Activated T-cell treated with anti-CD3 and anti-CD28 coated beads, Interleukin-2, amount 50 U/mL, for 4 hours (primary cell): ENCODE results near the gene RALGPS2. TPM values are rescaled to one million over a fixed set of nuclear protein-coding genes. Genes with fewer than 3 reads are reported as not detected.
"Not testable (repeated sequence)": the region's sequence is repeated elsewhere in the genome, so short reads cannot be mapped to it uniquely, and the experiment has no call there.

Experiments
- ATAC-seq, 2 donors: fragments of 200-7000 bp; cut with Tn5 transposase; one replicate each; pipeline ENCODE4 v1.10.0; 2021
- DNase-seq: peaks from one replicate; pipeline ENCODE4 v3.0.0-alpha.2; 2020
- H3K27me3 Mint-ChIP-seq: one replicate; pipeline ENCODE4 v1.8.0; 2021; ENCODE audit warnings: low read depth, mixed read lengths
- H3K36me3 Mint-ChIP-seq: one replicate; pipeline ENCODE4 v1.8.0; 2022; ENCODE audit warnings: mixed read lengths; ENCODE audit not compliant: insufficient read depth
- H3K4me1 Mint-ChIP-seq: one replicate; pipeline ENCODE4 v1.8.0; 2021; ENCODE audit warnings: low read depth, mixed read lengths
- H3K4me3 Mint-ChIP-seq: one replicate; pipeline ENCODE4 v1.8.0; 2021; ENCODE audit warnings: mild to moderate bottlenecking, moderate library complexity, mixed read lengths
- H3K9me3 Mint-ChIP-seq: one replicate; pipeline ENCODE4 v1.8.0; 2021; ENCODE audit warnings: mixed read lengths
- total RNA-seq, 3 donors: library from RNA; stranded (reverse); gene quantifications; one replicate each; pipeline ENCODE4 v1.2.1, GENCODE V29; 2021

Gene RALGPS2
- total RNA-seq, 3 donors from 2014 or later: 1.1 to 2.2 (median 1.8) TPM

- Mint-ChIP-seq H3K4me1 (no peaks in the 10 kb centered on the region), H3K27me3 (no peaks in the 10 kb centered on the region), H3K36me3 (no peaks in the 10 kb centered on the region), H3K9me3 (no peaks in the 10 kb centered on the region), H3K4me3 (no peak overlapping the region)
- DNase-seq: no peak
- no peak for ATAC-seq
These were observed 119.4 kb downstream of the RALGPS2 start for GRCh38 chr1:178844436-178844835.

DNA sequence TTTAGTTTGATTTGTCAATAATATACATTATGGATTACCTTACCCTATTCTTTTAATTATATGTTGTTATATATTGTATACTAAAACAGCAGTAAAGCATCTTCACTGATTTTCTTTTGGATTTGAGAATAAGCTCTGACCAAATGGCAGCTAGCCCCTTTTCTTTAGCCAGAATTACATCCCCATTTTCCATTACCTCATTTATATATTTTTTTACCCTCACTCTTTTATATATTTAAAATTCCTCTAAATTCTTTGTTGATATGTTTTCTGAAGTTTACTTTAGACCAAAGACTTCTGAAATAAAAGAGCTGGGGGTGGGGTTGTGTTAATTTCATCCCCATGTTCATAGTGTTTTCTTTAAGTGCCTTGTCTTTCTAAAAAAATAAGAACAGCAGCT is 121.3 kb downstream of the RALGPS2 start:
- Mint-ChIP-seq H3K9me3 (no peaks in the 10 kb centered on the region), H3K36me3 (no peaks in the 10 kb centered on the region), H3K4me1 (no peaks in the 10 kb centered on the region), H3K27me3 (no peaks in the 10 kb centered on the region), H3K4me3 (no peak overlapping the region)
- DNase-seq (no peak), ATAC-seq (no peak)

DNA sequence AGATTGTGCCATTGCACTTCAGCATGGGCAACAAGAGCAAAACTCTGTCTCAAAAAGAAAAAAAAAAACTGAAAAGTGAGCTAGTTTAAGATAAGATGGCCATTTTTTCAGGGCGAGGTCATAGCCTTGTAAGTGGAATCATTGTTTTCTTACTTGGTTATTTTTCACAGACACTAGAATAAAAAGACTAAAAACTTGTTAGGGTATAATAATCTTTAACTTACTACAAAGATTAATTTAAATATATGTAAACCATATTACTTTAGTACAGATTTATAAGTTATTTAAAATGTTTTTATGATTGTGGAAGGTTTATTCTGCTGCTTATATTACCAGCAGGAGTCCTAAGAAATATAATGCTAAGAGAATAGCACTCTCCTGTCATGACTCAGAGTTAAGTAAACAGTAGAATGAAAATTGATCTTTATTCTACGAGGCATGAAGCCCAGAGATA is 122.4 kb downstream of the RALGPS2 start:
- ATAC-seq (no peak), DNase-seq (no peak)
- H3K4me3 Mint-ChIP-seq: no peak overlapping the region
- H3K36me3 Mint-ChIP-seq: no peaks in the 10 kb centered on the region
- no peaks in the 10 kb centered on the region for H3K27me3 Mint-ChIP-seq
- no peaks in the 10 kb centered on the region for H3K9me3 Mint-ChIP-seq
- no peaks in the 10 kb centered on the region for H3K4me1 Mint-ChIP-seq

DNA sequence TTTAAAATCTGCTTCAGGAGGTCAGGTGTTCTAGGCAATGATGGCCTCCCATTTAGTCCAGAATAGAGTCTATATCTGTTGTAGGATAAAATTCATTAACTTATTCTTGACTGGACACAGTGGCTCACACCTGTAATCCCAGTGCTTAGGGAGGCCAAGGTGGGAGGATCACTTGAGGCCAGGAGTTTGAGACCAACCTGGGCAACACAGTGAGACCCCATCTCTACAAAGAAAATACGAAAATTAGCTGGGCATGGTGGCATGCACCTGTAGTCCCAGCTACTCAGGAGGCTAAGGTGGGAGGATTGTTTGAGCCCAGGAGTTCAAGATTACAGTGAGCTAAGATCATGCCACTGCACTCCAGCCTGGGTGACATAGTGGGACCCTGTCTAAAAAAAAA is 122.9 kb downstream of the RALGPS2 start:
- not testable (repeated sequence) for H3K4me1 Mint-ChIP-seq, H3K27me3 Mint-ChIP-seq, H3K36me3 Mint-ChIP-seq, ATAC-seq, H3K9me3 Mint-ChIP-seq, H3K4me3 Mint-ChIP-seq, DNase-seq

DNA sequence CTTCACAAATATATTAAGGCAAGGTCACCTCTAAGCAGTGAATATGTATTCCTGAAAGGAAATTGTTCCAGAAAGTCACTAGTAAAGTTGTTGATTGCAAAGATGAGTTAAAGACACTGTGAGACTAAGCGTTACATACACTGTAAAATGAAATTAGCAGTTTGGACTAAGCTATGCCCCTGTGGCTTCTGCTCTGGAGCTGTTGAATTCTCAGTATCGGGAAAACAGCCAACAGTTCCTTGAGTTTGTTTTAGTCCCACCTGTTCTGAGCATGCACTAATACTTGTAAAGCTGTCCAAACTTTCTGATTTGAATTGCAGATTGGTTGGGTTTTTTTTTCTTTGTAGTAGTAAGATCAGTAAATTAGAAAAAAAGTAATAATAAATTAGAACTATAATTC is 124.9 kb downstream of the RALGPS2 start:
- DNase-seq (no peak), ATAC-seq (no peak)
- Mint-ChIP-seq H3K4me1 (no peaks in the 10 kb centered on the region), H3K36me3 (no peaks in the 10 kb centered on the region), H3K9me3 (no peaks in the 10 kb centered on the region), H3K4me3 (no peak overlapping the region), H3K27me3 (no peaks in the 10 kb centered on the region)

DNA sequence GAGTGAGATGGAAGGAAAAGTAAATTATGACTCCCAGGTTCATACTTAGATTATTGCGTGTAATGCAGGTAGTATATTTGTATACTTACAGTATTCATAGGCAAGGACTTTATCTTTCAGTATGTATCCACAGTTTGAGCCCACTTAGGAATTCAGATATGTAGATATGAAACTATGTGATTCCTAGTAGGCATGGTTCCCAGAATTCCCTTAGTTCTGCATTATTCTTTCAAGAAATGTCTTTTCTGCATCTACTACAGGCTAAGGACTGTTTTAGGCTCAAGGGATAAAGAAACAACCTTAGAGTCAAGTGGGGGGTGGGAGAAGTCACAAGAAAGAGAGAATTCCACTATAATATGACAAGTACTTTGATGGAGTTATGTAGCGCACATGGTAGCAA is 132.1 kb downstream of the RALGPS2 start:
- no peaks in the 10 kb centered on the region for H3K27me3 Mint-ChIP-seq
- H3K4me3 Mint-ChIP-seq: no peak overlapping the region
- H3K9me3 Mint-ChIP-seq: no peaks in the 10 kb centered on the region
- ATAC-seq: no peak
- H3K4me1 Mint-ChIP-seq: no peaks in the 10 kb centered on the region
- no peak for DNase-seq
- peaks cover 6% of the 10 kb centered on the region for H3K36me3 Mint-ChIP-seq

- Mint-ChIP-seq H3K9me3 (no peaks in the 10 kb centered on the region), H3K27me3 (no peaks in the 10 kb centered on the region), H3K36me3 (peaks cover 9% of the 10 kb centered on the region), H3K4me1 (peaks cover 2% of the 10 kb centered on the region), H3K4me3 (no peak overlapping the region)
- no peak for ATAC-seq
- DNase-seq: no peak
These were observed 137.4 kb downstream of the RALGPS2 start for GRCh38 chr1:178862416-178862815.

- Mint-ChIP-seq H3K27me3 (no peaks in the 10 kb centered on the region), H3K36me3 (peaks cover 9% of the 10 kb centered on the region)
- ATAC-seq: no peak
These were observed 137.8 kb downstream of the RALGPS2 start for GRCh38 chr1:178862864-178863263.

GRCh38 chr1:178864326-178864725 is 139.3 kb downstream of the RALGPS2 start:
- no peaks in the 10 kb centered on the region for H3K27me3 Mint-ChIP-seq
- peaks cover 6% of the 10 kb centered on the region for H3K4me1 Mint-ChIP-seq
- no peaks in the 10 kb centered on the region for H3K9me3 Mint-ChIP-seq
- ATAC-seq (peak; percentile 60 to 65), DNase-seq (no peak)
- peaks cover 7% of the 10 kb centered on the region for H3K36me3 Mint-ChIP-seq
- H3K4me3 Mint-ChIP-seq: no peak overlapping the region

More at GRCh38 chr1:178862864-178863263, 137.8 kb downstream of the RALGPS2 start:
- H3K4me1 Mint-ChIP-seq: peaks cover 6% of the 10 kb centered on the region
- H3K4me3 Mint-ChIP-seq: no peak overlapping the region
- no peaks in the 10 kb centered on the region for H3K9me3 Mint-ChIP-seq
- DNase-seq: no peak

DNA sequence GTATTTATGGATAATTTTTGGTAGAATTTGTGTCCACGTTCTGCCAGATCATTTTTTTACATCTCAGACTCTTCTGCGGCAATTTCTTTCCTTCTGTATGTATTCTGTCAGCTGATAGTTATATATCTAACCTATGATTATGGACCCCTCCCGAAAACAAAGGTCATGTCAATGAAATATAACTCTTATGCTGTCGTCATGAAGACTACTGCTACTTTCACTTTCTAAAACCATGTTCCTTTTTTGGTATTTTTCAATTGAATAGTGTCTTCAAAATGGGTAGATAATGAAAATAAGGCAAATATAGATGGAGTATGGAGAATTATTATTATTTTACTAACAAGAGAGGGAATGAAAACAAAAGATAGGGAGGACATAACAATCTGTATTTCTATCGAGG is 142.6 kb downstream of the RALGPS2 start:
- DNase-seq: no peak
- H3K27me3 Mint-ChIP-seq: no peaks in the 10 kb centered on the region

GRCh38 chr1:178868706-178869105 is 143.7 kb downstream of the RALGPS2 start:
- ATAC-seq (no peak), DNase-seq (no peak)
- H3K36me3 Mint-ChIP-seq: peaks cover 3% of the 10 kb centered on the region
- no peaks in the 10 kb centered on the region for H3K9me3 Mint-ChIP-seq
- no peak overlapping the region for H3K4me3 Mint-ChIP-seq
- H3K4me1 Mint-ChIP-seq: peaks cover 6% of the 10 kb centered on the region
- no peaks in the 10 kb centered on the region for H3K27me3 Mint-ChIP-seq

More for the DNA sequence above, 142.6 kb downstream of the RALGPS2 start:
- Mint-ChIP-seq H3K36me3 (peaks cover 3% of the 10 kb centered on the region), H3K4me3 (no peak overlapping the region), H3K9me3 (no peaks in the 10 kb centered on the region), H3K4me1 (peaks cover 6% of the 10 kb centered on the region)
- no peak for ATAC-seq

DNA sequence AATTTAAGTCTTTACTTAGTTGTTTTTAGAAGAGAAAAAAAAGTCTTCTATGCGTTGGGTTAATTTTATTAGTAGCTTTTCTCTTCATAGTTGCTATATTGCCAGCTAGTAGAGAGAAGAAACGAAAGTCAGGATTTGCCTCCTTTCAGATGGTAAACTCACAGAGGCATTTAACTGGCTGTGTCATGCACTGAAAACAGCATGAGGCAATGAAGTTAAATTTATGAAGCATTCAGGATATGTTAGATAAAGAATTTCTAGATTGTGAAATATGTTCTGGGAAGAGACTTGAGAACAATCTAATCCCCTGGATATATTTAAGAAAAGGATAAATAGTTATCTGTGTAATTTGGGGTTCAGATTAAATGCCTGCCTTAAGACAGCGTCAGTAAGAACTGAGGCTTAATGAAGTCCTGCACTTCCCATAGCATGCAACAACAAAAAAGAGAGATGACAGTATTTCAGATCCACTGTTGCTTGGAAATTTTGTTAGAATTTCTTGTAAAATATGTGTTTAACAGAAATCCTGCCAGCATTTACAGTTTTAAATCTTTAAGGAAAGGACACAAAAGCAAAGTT is 144.2 kb downstream of the RALGPS2 start:
- ATAC-seq: no peak
- DNase-seq: no peak
- H3K27me3 Mint-ChIP-seq: no peaks in the 10 kb centered on the region
- H3K9me3 Mint-ChIP-seq: no peaks in the 10 kb centered on the region
- peaks cover 6% of the 10 kb centered on the region for H3K4me1 Mint-ChIP-seq
- peaks cover 3% of the 10 kb centered on the region for H3K36me3 Mint-ChIP-seq
- H3K4me3 Mint-ChIP-seq: no peak overlapping the region

DNA sequence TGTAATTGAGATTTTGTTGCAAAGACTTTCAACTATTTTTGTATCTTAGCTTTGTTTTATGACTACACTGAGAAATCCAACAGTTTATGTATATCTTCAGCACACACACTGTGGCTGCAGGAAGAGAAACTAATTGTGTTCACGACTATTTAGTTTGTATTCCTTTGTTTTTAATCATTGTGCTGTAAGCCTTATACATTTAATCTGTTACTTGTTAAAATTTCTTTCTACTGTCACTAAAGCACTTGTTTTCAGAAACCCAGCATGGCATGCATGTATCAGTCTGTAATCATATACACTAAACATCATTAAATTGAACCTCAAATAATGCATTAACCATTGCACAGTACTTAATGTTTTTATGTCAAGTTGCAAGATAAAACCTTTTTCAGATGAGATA is 145.2 kb downstream of the RALGPS2 start:
- Mint-ChIP-seq H3K4me1 (peaks cover 4% of the 10 kb centered on the region), H3K4me3 (no peak overlapping the region), H3K36me3 (no peaks in the 10 kb centered on the region), H3K27me3 (no peaks in the 10 kb centered on the region), H3K9me3 (no peaks in the 10 kb centered on the region)
- ATAC-seq (no peak), DNase-seq (no peak)

DNA sequence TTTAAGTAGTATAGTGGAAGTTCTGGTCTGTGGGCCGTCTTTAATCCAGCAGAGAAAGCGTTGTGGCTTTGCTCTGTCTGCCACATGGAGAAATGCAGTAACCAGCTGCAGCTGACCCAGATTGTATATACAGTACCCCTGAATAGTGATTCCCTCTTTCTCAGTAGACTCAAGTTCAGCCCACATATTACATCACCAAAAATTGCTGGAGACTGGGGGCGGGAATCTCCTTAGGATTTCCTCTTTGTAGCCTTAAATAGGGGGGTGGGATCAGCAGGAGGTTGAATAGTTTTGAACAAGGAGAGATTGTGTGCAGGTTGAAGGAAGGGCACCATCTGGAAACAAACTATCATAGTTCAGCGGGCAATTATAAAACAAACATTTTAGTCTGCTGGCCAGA is 145.9 kb downstream of the RALGPS2 start, which contains the start of gene ANGPTL1:
Gene ANGPTL1 (minus strand): TSS at position 134 of the 400 bp plus-strand sequence. CDS start 5,301 bp downstream, outside the sequence.
- ATAC-seq (no peak), DNase-seq (no peak)
- Mint-ChIP-seq H3K9me3 (no peaks in the 10 kb centered on the region), H3K36me3 (no peaks in the 10 kb centered on the region), H3K4me1 (peaks cover 4% of the 10 kb centered on the region), H3K27me3 (no peaks in the 10 kb centered on the region), H3K4me3 (no peak within 1 kb of the TSS)

- no peak overlapping the region for H3K4me3 Mint-ChIP-seq
- H3K27me3 Mint-ChIP-seq: no peaks in the 10 kb centered on the region
- H3K36me3 Mint-ChIP-seq: no peaks in the 10 kb centered on the region
- no peak for ATAC-seq
- peaks cover 4% of the 10 kb centered on the region for H3K4me1 Mint-ChIP-seq
- H3K9me3 Mint-ChIP-seq: no peaks in the 10 kb centered on the region
- DNase-seq: no peak
These were observed 146.7 kb downstream of the RALGPS2 start for GRCh38 chr1:178871551-178872320.
